Hematopoietic multipotent progenitor cell treated with erythropoietin and hydrocortisone succinate and interleukin-3 and kit ligand, for 17 days (in vitro differentiated cells): Measurements from ENCODE around the gene IVD.
A peak's percentile ranks its signal among the peaks of the same experiment; 100 is the strongest.

Experiments
- DNase-seq: peaks from one replicate; pipeline ENCODE4 v3.0.0-alpha.2; 2015; ENCODE audit warnings: low spot score

Gene IVD

DNA sequence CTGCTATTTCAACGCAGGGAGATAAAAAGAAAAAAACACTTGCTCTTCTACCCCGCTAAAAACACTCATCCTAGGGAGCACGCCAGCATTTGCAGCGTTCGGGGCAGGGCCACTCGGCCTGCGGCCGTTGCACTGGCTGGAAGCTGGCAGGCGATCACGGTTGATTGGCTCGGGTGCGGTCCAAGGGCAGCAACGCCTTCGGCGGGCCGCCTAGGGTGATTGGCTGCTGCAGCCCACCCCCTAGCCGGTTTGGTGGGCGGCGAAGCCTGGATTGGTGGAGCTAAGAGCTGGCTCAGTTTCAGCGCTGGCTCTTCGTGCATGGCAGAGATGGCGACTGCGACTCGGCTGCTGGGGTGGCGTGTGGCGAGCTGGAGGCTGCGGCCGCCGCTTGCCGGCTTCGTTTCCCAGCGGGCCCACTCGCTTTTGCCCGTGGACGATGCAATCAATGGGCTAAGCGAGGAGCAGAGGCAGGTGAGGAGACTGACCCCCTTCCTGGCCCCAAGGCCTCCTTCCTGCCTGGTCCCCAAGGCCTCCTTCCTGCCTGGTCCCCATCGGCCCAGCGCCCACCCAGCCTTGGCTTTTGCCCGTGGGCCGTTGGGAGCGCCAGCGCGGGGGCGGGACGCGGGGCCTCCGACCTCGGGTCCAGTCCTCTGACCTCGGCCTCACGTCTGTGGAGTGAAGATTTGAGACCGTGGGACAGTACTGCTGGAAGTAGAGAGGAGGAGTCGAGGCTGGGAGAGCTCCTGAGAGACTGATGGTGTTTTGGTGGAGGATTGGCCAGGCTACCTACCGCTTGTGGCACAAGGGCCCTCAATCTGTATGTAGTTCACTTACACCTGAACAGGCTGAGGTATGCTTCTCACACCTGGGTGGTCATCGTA, at the start of gene IVD:
Gene IVD, plus strand, starts transcription at position 295 of the 881 bp plus-strand sequence. Its CDS starts 33 bp downstream, at position 328.
- peak; percentile 88 for DNase-seq

DNA sequence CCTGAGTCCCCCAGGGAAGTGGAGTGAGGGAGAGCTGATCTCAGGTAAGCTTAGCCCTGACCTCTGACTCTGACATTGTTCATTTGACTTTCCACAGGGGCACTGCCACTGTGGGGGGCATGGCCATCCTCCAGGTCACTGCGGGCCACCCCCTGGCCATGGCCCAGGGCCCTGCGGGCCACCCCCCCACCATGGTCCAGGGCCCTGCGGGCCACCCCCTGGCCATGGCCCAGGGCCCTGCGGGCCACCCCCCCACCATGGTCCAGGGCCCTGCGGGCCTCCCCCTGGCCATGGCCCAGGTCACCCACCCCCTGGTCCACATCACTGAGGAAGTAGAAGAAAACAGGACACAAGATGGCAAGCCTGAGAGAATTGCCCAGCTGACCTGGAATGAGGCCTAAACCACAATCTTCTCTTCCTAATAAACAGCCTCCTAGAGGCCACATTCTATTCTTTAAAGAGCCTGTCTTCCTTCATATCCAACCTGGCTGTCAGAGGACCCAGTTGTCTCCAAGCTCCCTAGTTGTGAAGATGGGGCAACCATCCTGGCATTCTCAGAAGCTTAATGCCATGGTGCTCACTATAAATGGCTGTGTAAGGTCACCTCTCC, 49.5 kb upstream of the IVD start:
- DNase-seq = no peak

DNA sequence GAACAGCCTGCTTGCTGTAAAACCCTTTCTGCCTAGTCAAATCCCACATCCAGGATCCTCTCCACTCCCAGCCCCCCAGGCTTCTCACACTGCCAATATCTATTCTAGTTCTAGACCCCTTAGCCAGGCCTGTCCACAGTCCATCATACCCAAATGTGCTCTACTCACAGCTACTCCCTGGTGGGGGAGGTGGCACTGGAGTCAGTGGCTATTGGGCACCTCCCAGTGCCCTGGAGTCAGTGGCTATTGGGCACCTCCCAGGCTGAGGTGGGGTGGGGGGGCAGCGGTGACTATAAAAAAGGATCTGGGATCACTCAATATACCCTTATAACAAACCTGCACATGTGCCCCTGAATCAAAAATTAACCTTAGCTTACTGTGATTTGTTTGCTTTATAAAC, 48.3 kb upstream of the IVD start:
- no peak for DNase-seq

DNA sequence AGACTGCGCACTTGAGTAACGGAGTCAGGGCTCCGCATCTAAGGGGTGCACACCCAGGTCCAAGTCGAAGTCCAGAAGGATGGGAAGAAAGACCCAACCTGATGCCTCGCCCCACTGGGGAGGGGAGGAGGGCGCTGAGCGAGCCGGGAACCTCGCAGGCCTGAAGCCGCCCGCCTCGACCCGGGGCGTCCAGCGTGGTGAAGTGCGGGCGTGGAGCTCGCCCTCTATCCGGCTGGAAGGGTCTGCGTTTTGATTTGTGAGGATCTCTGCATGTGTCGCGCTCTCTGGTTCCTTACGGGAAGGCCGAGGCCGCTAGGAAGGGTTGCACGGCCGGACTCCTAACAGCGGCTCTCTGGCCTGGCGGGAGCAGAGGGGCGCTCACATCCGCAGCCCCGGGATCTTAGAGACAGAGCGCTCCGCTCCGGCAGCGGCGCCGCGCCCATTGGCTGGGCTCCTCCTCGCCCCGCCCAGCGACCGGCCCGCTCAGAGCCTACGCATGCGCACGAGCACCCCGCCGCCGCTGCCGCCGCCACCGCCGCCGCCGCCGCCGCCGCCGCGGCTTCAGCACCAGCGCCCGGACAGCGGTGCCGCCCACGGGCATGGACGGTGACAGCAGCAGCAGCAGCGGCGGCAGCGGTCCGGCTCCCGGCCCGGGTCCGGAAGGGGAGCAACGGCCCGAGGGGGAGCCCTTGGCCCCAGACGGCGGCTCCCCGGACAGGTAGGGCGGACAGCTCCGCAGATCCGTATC, 47.7 kb upstream of the IVD start, which contains the start of gene DISP2:
Gene DISP2, plus strand, starts transcription at position 497 of the 748 bp plus-strand sequence. Its CDS starts 103 bp downstream, at position 600.
- peak; percentile 90 for DNase-seq

DNA sequence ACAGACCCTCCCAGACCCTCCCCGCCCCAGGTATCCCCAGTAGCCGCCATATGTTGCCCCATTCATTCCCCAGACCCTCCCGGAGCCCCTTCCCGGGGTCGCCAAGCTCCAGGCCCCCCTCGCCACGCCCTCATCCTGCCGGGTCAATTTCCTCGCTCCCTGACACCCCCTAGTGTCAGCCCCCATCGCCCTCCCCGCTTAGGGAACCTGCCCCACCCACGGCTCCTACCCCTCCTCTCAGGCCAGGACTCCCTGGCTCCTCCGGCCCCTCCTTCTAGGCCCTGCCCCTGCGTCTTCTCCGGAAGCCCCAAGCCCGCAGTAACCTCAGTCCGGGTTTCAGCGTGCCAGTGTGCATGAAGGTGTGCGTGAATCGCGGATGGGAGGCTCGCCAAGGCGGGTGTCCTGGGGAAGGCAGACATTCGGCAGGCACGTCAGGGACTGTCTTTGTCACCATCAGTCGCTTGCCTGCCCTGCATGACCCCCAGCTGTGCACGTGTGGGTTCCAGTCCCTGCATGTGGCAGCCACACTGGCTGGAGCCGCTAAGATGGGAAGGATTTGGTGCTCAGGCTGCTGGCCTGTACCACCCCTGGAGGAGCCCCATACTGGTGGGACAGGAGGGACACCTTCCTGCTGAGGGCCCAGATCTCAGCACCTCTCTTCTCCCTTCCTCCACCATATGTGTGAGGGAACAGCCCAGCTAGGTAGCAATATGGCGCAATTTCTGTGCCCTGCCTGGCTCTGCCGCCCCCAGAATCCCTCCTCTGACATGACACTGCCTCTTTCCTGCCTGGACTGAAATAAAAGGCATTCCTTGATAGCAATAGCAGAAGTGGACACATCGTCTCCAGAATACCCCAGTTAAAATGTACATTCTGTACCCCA, 46.9 kb upstream of the IVD start:
- peak; percentile 33 for DNase-seq

DNA sequence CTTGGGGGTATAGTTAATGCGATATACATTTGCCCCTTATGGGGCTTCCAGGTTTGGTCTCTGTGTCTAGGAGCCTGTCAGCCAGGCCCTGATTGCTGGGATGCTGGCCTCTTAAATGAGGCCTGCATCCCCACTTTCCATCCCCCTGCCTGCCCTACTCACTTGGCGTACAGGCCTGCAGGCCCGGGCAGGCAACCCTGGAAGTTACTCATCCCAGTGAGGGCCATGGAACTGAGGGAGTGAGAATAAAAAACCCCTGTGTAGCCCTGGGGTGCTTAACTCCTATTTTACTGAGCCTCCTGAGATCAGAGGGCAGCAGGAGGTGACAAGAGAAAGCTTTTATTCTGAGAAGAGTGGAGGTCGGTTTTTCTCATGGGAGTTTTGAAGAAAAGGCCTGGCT, 45.6 kb upstream of the IVD start:
- DNase-seq = no peak

DNA sequence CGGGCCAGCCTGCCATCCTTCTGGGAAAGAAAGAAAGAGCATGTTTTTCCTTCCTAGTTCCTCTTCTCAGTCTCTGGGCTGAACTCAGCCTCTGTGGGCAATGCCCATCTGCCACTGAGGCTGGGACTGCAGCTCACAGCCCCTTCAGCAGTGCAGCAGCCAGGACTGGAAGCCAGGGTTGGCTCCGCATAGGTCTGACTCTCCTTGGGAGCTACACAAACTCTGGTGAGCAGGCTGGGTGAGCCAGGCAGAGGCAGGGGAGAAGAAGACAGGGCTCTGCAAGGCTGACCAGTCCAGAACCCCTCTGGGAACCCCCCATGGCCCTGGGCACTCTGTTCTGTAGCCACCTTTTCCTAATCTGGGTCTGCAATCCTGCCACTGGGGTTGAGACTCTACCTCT, 44.0 kb upstream of the IVD start:
- DNase-seq = no peak

DNA sequence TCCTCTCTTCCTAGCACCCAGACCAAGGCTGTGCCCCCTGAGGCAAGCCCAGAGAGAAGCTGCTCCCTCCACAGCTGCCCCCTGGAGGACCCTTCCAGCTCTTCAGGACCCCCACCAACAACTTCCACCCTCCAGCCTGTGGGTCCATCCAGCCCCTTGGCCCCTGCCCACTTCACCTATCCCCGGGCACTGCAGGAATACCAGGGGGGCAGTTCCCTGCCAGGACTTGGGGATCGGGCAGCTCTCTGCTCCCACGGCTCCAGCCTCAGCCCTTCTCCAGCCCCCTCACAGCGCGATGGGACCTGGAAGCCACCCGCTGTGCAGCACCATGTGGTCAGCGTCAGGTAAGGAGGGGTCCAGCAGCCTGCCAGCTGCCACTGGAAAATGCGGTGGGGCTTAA, 42.0 kb upstream of the IVD start:
- no peak for DNase-seq

DNA sequence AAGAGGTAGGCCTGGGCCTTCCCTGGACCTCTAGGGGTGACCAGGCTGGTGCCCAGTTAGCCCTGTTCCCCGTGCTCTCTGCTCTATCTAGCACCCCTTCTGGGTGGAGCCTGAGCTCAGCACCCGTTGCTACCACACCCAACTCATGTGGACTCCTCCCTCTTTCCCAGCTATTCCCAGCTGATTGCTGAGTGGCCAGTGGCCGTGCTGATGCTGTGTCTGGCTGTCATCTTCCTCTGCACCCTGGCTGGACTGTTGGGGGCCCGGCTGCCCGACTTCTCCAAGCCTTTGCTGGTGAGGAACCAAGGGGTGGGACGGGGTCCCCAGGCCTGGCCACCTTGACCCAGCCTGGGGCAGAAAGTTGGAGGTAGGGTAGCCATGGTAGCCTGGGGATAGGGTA, 41.3 kb upstream of the IVD start:
- DNase-seq = peak; percentile 52

DNA sequence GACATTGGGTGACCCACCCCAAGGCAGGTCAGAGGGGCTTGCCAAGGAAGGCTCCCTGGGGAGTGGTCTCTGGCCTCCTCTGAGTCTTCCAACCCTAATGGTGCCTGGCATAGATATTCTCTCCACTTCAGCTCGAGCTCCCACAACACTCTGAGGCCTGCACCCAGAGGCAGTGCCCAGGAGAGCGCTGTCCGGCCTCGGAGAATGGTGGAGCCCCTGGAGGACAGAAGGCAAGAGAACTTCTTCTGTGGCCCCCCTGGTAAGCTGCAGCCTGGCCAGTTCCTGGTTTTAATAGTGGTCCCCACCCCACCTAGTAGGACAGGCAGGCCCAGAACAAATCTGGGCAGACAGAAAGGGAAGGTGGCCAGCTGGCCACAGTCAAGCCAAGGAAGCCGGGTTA, 40.6 kb upstream of the IVD start:
- no peak for DNase-seq

DNA sequence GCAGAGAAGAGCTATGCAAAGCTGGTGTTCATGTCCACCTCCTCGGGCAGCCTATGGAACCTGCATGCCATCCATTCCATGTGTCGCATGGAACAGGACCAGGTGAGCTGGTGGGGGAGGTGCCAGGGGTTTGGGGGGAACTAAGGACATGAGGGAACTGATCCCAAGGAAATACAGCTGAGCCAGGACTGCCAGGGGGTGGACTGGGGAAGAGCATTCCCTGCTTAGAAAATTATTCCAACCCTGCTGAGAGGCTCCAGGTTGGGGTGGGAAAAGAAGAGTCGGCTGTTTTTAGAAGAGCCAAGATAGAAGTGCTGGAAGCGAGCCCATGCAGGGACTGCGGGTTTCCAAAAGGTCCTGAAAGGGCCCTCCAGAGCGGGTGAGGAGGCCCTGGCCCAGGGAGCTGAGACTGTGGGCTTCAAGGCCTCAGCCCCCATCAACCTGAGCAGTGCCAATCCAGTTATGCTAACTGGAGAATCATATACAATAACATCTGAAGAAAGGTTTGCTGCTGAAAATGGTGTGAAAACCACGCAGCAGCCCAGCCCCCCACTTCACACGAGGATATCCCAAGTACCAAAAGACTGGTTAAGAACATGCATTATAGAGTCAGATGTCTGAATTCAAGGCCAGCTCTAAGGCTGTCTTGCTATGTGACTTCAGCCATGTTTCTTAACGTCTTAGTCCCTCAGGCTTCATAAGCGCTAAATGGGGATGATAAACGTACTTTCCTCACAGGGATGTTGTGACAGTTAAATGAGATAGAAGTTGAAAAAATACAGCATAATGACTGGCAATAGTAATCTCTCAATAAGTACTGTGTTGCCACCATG, 39.8 kb upstream of the IVD start:
- DNase-seq = no peak

DNA sequence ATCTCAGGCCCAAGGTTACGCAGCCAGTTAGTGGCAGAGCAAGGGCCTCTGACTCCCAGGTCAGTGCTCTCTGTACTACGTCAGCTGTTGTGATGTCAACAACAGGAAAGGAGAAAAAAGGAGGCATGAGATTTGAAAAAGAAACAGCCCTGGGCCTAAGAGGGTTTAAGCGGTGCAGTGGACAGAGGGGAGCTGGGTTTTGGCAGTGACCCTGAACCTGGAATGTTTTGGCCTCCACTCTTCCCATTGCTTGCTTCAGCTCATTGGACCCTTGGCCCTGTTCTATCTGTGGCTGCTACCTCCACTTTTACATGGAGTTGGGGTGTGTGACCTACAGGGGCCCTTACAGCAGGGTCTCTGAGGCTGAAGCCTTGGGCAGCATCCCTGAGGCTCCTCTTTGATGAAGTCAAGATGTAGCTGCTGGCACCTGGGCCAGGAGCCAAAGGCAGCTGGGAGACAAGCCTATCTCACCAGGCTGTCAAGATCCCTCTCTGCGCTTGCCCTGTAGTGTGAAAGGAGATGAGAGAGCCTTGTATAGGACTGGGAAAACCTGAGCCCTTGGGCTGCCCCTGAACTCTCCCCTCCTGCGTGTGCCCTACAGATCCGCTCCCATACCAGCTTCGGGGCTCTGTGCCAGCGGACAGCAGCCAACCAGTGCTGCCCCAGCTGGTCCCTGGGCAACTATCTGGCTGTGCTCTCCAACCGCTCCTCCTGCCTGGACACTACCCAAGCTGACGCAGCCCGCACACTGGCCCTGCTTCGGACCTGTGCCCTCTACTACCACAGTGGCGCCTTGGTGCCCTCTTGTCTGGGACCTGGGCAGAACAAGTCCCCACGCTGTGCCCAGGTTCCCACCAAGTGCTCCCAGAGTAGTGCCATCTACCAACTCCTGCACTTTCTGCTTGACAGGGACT, 38.9 kb upstream of the IVD start:
- DNase-seq = no peak

DNA sequence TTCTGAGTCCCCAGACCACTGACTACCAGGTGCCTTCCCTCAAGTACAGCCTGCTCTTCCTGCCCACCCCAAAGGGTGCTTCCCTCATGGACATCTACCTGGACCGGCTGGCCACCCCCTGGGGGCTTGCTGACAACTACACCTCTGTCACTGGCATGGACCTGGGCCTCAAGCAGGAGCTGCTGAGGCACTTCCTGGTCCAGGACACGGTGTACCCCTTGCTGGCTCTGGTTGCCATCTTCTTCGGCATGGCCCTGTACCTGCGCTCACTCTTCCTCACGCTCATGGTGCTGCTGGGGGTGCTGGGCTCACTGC, 38.3 kb upstream of the IVD start:
- DNase-seq = no peak

DNA sequence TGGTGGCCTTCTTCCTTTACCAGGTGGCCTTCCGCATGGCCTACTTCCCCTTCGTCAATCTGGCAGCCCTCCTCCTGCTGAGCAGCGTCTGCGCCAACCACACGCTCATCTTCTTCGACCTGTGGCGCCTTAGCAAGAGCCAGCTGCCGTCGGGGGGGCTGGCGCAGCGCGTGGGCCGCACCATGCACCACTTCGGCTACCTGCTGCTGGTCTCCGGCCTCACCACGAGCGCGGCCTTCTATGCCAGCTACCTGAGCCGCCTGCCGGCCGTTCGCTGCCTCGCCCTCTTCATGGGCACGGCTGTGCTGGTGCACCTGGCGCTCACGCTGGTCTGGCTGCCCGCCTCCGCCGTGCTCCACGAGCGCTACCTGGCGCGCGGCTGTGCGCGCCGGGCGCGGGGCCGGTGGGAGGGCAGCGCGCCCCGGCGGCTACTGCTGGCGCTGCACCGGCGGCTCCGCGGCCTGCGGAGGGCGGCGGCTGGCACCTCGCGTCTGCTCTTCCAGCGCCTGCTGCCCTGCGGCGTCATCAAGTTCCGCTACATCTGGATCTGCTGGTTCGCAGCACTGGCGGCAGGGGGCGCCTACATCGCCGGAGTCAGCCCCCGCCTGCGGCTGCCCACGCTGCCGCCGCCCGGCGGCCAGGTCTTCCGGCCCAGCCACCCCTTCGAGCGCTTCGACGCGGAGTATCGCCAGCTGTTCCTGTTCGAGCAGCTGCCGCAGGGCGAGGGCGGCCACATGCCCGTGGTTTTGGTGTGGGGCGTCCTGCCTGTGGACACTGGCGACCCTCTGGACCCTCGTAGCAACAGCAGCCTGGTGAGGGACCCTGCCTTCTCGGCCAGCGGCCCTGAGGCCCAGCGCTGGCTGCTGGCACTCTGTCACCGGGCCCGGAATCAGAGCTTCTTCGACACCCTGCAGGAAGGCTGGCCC, 37.6 kb upstream of the IVD start:
- peak; percentile 83 for DNase-seq

DNA sequence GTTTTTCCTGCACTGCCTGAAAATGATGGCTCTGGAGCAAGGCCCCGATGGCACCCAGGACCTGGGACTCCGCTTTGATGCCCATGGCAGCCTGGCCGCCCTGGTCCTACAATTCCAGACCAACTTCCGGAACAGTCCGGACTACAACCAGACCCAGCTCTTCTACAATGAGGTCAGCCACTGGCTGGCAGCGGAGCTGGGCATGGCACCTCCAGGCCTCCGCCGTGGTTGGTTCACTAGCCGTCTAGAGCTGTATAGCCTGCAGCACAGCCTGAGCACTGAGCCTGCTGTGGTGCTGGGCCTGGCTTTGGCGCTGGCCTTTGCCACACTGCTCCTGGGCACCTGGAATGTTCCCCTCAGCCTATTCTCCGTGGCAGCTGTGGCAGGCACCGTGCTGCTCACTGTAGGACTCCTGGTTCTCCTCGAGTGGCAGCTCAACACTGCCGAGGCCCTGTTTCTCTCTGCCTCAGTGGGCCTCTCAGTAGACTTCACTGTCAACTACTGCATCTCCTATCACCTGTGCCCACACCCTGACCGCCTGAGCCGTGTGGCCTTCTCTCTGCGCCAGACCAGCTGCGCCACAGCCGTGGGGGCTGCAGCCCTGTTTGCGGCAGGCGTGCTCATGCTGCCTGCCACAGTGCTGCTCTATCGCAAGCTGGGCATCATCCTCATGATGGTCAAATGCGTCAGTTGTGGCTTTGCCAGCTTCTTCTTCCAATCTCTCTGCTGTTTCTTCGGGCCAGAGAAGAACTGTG, 36.7 kb upstream of the IVD start:
- DNase-seq = no peak

DNA sequence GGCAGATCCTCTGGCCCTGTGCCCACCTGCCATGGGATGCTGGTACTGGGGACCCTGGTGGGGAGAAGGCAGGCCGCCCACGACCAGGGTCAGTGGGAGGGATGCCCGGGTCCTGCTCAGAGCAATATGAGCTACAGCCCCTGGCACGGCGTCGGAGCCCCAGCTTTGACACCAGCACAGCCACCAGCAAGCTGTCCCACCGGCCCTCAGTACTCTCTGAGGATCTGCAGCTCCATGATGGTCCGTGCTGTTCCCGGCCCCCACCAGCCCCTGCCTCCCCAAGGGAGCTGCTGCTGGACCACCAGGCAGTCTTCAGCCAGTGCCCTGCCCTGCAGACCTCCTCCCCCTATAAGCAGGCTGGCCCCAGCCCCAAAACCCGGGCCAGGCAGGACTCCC, 36.1 kb upstream of the IVD start:
- no peak for DNase-seq

DNA sequence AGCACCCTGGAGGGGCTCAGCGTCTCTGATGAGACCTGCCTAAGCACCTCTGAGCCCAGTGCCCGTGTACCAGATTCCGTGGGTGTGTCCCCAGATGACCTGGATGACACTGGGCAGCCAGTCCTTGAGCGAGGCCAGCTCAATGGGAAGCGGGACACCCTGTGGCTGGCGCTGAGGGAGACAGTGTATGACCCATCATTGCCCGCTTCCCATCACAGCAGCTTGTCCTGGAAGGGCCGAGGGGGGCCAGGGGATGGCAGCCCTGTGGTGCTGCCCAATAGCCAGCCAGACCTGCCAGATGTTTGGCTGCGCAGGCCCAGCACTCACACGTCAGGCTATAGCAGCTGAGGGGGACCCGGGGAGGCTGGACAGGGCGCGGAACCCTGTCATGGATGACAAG, 35.6 kb upstream of the IVD start:
- no peak for DNase-seq

DNA sequence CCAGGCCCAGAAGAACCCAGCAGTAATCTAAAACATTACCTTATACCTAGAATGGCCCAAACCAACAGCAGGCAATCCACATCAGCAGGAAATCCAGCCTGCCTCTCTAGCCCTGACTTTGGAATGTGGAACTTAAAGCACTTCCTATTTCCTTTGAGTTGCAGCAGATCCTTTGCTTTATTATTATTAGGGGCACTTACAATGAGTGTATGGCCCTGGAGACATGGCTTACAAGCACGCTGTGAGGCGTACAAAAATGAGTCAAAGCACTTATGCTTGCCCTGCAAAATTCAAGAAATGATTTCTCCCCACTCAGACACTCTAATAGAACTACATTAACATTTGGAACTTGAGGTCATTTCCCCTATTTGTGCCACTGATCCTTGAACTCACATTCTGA, 32.6 kb upstream of the IVD start:
- DNase-seq = no peak
